Uterus (tissue), 4 donors: ENCODE data around the gene CPE. TPM values are rescaled to one million over a fixed set of nuclear protein-coding genes. Genes with fewer than 3 reads are reported as not detected.

Experiments
- DNase-seq, 2 donors: peaks; one replicate each; pipeline ENCODE4 v3.0.0-alpha.2; 2019 to 2020
- H3K27ac ChIP-seq, 2 donors: fragments of 200-600 bp; sonication (generic); 1 replicate in 1 of 2; 2 replicates in 1 of 2; pipeline ENCODE4 v1.5.1; 2016 to 2018
- H3K27me3 ChIP-seq, 2 donors: fragments of 200-600 bp; sonication (generic); one replicate each; pipeline ENCODE4 v1.5.1; 2018 to 2019; ENCODE audit warnings: control low read depth in 1 of 2
- H3K36me3 ChIP-seq, 2 donors: fragments of 200-600 bp; sonication (generic); one replicate each; pipeline ENCODE4 v1.5.1; 2019; ENCODE audit warnings: control low read depth in 1 of 2
- H3K4me1 ChIP-seq, 2 donors: fragments of 200-600 bp; sonication (generic); one replicate each; pipeline ENCODE4 v1.5.1; 2018 to 2019; ENCODE audit warnings: control low read depth in 1 of 2
- H3K4me3 ChIP-seq, 2 donors: fragments of 200-600 bp; sonication (generic); 1 replicate in 1 of 2; 2 replicates in 1 of 2; pipeline ENCODE4 v1.5.1; 2018 to 2019; ENCODE audit warnings: mild to moderate bottlenecking in 1 of 2
- H3K9me3 ChIP-seq, 2 donors: fragments of 200-600 bp; sonication (generic); one replicate each; pipeline ENCODE4 v1.5.1; 2019; ENCODE audit warnings: control low read depth in 1 of 2
- POLR2A ChIP-seq, 2 donors: fragments of 450-650 bp; IDR thresholded peaks; one replicate each; pipeline ENCODE4 v1.6.1; 2016; ENCODE audit warnings: antibody characterized with exemption in 2 of 2, mild to moderate bottlenecking in 1 of 2, moderate library complexity in 1 of 2
- intact Hi-C: fragments of 100-400 bp; cut with DNase I; formaldehyde crosslinking; loops from one replicate; pipeline ENCODE4 v1.15.1; 2023; ENCODE audit warnings: low total_unique reads
- total RNA-seq, 4 donors: library from RNA; depleted of rRNA in 3 of 4; stranded (reverse); fragments of >200 nt in 3 of 4; gene quantifications; one replicate each; pipeline versions ENCODE4 v1.1.0 to v1.2.4, GENCODE V29; 2014 to 2023
- TF ChIP-seq, protein P1 (sequence below), 4 experiments: fragments of 200-600 bp in 2 of 4; fragments of 450-650 bp in 2 of 4; sonication (generic) in 2 of 4; IDR thresholded peaks; one replicate each; pipeline ENCODE4 v1.5.1; 2016 to 2019; ENCODE audit warnings: antibody characterized with exemption in 4 of 4, mild to moderate bottlenecking in 2 of 4, moderate library complexity in 1 of 4
- donor health status: DM: yes; HTN: yes; CAD: no.

Gene CPE
- total RNA-seq, 4 donors from 2014 or later, result 85.0 to 395 (median 129) TPM

DNA sequence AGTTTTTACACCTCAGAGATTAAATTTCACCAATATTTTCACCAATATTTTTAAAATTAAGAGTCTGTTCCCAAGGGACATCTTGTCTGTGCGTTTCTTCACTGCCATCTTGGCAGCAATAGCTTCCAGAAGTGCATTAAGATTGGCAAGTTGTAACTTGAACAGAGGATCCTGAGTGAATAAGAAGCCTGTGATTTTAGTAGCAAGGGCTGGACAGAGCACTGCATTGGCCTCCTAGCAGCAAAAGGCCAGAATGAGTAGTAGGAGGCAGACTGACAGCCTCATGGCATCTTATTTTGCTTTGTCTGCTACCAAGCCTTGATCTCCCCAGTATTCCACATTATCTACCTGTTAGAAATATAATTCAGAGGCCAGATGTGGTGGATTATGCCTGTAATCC lies 138.4 kb downstream of the CPE start:
- intact Hi-C loops, result no loop called here
- no peak overlapping the region for H3K4me3 ChIP-seq
- TF ChIP-seq POLR2A (IDR thresholded peaks at IDR 0.05), result no peak
- TF ChIP-seq, protein P1, sequence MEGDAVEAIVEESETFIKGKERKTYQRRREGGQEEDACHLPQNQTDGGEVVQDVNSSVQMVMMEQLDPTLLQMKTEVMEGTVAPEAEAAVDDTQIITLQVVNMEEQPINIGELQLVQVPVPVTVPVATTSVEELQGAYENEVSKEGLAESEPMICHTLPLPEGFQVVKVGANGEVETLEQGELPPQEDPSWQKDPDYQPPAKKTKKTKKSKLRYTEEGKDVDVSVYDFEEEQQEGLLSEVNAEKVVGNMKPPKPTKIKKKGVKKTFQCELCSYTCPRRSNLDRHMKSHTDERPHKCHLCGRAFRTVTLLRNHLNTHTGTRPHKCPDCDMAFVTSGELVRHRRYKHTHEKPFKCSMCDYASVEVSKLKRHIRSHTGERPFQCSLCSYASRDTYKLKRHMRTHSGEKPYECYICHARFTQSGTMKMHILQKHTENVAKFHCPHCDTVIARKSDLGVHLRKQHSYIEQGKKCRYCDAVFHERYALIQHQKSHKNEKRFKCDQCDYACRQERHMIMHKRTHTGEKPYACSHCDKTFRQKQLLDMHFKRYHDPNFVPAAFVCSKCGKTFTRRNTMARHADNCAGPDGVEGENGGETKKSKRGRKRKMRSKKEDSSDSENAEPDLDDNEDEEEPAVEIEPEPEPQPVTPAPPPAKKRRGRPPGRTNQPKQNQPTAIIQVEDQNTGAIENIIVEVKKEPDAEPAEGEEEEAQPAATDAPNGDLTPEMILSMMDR (IDR thresholded peaks at IDR 0.05), result no peak
- H3K27ac ChIP-seq, result no peak overlapping the region
- no peaks in the 10 kb centered on the region for H3K36me3 ChIP-seq
- H3K27me3 ChIP-seq, result no peaks in the 10 kb centered on the region
- no peak for DNase-seq
- no peaks in the 10 kb centered on the region for H3K9me3 ChIP-seq
- H3K4me1 ChIP-seq, result no peaks in the 10 kb centered on the region

DNA sequence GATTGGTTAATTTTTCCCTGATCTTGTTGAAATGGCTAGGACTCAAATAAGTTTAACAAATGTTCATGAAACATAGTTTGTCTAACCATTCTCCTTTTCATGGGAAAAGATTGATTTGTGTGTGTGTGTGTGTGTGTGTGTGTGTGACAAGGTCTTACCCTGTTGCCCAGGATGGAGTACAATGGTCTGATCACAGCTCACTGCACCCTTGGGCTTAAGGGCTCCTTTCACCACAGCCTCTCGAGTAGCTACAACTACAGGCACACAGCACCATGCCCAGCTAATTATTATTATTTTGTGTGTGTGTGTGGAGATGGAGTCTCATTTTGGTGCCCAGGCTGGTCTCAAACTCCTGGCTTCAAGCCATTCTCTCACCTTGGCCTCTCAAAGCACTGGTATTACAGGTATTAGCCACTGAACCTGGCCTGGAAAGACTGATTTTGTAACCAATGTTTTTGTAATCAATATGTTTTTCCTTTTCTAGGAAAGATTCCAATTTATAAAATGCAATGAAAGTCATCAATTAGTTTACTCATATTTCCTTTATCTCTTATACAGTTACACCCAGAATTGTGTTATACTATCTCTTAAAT lies 139.3 kb downstream of the CPE start:
- TF ChIP-seq, protein P1 (IDR thresholded peaks at IDR 0.05), result no peak
- TF ChIP-seq POLR2A (IDR thresholded peaks at IDR 0.05), result no peak
- Histone ChIP-seq H3K27ac (no peak overlapping the region), H3K4me3 (no peak overlapping the region), H3K9me3 (no peaks in the 10 kb centered on the region), H3K4me1 (no peaks in the 10 kb centered on the region), H3K36me3 (no peaks in the 10 kb centered on the region), H3K27me3 (no peaks in the 10 kb centered on the region)
- DNase-seq, result no peak
- intact Hi-C loops, result no loop called here

DNA sequence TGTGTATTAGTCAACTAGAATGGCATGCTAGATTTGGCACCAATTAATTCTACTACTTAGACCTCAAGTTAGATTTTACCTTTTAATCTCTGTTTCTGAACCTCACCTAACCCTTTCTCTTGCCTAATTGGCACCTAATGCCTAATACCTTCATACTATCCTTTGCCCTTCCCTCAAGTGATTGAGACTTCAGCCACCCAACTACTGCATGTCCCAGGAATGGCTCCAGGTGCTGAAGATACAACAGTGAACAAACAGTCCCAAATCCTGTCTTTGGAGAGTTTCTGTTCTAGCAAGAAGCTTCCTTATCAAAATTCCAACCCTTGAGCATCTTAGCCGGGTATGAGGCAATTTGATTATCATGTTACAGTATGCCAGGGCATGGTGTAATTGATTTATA lies 139.9 kb downstream of the CPE start:
- Histone ChIP-seq H3K4me1 (no peaks in the 10 kb centered on the region), H3K4me3 (no peak overlapping the region), H3K9me3 (no peaks in the 10 kb centered on the region), H3K36me3 (no peaks in the 10 kb centered on the region), H3K27me3 (no peaks in the 10 kb centered on the region), H3K27ac (no peak overlapping the region)
- intact Hi-C loops, result no loop called here
- no peak for DNase-seq
- no peak for TF ChIP-seq POLR2A (IDR thresholded peaks at IDR 0.05)
- TF ChIP-seq, protein P1 (IDR thresholded peaks at IDR 0.05), result no peak

DNA sequence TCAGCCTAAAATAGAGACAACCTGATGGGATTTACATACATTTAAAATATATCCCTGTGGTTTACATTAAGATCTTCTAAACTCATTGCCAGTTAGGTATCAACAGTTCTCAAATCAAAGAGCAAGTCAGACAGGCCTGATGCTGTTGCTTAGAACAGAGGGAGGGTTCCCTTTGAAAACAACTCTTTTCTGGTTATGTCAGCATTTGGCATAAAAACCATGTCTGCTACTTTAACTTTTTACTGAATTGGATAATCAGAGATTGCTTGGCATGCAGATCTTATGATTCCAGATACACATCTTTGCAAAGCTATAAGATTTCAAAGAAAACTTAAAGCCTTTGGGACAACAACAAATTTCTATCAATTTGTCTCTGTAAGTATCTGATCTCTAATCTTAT lies 140.8 kb downstream of the CPE start:
- TF ChIP-seq, protein P1 (IDR thresholded peaks at IDR 0.05), result no peak
- TF ChIP-seq POLR2A (IDR thresholded peaks at IDR 0.05), result no peak
- intact Hi-C loops, result no loop called here
- Histone ChIP-seq H3K4me1 (no peaks in the 10 kb centered on the region), H3K36me3 (no peaks in the 10 kb centered on the region), H3K4me3 (no peak overlapping the region), H3K9me3 (no peaks in the 10 kb centered on the region), H3K27me3 (no peaks in the 10 kb centered on the region), H3K27ac (no peak overlapping the region)
- DNase-seq, result no peak

DNA sequence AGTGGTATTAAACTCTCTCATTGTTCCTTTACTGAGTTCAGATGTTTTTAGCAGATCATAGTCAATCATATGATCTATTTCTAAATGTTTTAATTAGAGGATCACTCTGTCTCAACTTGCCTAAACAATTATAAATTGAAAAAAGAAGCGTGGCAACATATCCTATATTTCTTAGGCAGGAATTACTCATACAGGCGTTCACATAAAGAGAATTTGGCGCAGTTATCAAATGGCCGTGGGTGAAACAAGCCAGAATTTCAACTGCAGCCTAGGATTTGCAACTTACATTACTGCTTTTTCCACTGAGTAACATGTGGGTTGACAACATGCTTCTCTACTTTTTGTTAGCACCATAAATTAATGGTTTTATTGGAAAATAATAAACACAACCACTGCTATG lies 141.3 kb downstream of the CPE start:
- DNase-seq, result no peak
- Histone ChIP-seq H3K27me3 (no peaks in the 10 kb centered on the region), H3K27ac (no peak overlapping the region), H3K9me3 (no peaks in the 10 kb centered on the region), H3K4me3 (no peak overlapping the region), H3K4me1 (no peaks in the 10 kb centered on the region), H3K36me3 (no peaks in the 10 kb centered on the region)
- TF ChIP-seq, protein P1 (IDR thresholded peaks at IDR 0.05), result no peak
- TF ChIP-seq POLR2A (IDR thresholded peaks at IDR 0.05), result no peak
- intact Hi-C loops, result no loop called here
